GM18508 (cell line): ENCODE measurements around the gene NUDT1.
"Not testable (repeated sequence)": the region's sequence is repeated elsewhere in the genome, so short reads cannot be mapped to it uniquely, and the experiment has no call there.

Source experiments
- ATAC-seq: cut with Tn5 transposase; IDR thresholded peaks from one replicate; pipeline ENCODE4 v1.9.1; 2021; ENCODE audit warnings: moderate number of reproducible peaks; ENCODE audit not compliant: insufficient read depth, unreplicated experiment

Gene NUDT1

GRCh38 chr7:2261611-2262010 is 19.6 kb downstream of the NUDT1 start:
- ATAC-seq, result no peak

- no peak for ATAC-seq
Observed at GRCh38 chr7:2263176-2263575, 21.1 kb downstream of the NUDT1 start.

- ATAC-seq, result no peak
Observed at GRCh38 chr7:2264158-2264557, 22.1 kb downstream of the NUDT1 start.

- ATAC-seq, result no peak
Observed at GRCh38 chr7:2266911-2267310, 24.9 kb downstream of the NUDT1 start.

GRCh38 chr7:2269089-2269990 is 27.3 kb downstream of the NUDT1 start:
- not testable (repeated sequence) for ATAC-seq

GRCh38 chr7:2269991-2270460 is 28.0 kb downstream of the NUDT1 start:
- no peak for ATAC-seq

GRCh38 chr7:2270495-2270894 is 28.5 kb downstream of the NUDT1 start:
- ATAC-seq, result no peak

- no peak for ATAC-seq
Observed at GRCh38 chr7:2271273-2272026, 29.4 kb downstream of the NUDT1 start.

GRCh38 chr7:2272031-2272430 is 30.0 kb downstream of the NUDT1 start:
- ATAC-seq, result no peak

- ATAC-seq, result no peak
Observed at GRCh38 chr7:2273866-2274265, 31.8 kb downstream of the NUDT1 start.

- no peak for ATAC-seq
Observed at GRCh38 chr7:2274666-2275065, 32.6 kb downstream of the NUDT1 start.

- no peak for ATAC-seq
Observed at GRCh38 chr7:2275101-2275500, 33.1 kb downstream of the NUDT1 start.

GRCh38 chr7:2276107-2276506 is 34.1 kb downstream of the NUDT1 start:
- no peak for ATAC-seq

GRCh38 chr7:2278026-2278425 is 36.0 kb downstream of the NUDT1 start:
- no peak for ATAC-seq

- ATAC-seq, result no peak
Observed at GRCh38 chr7:2279896-2280295, 37.9 kb downstream of the NUDT1 start.

- no peak for ATAC-seq
Observed at GRCh38 chr7:2280424-2280823, 38.4 kb downstream of the NUDT1 start.

- ATAC-seq, result no peak
Observed at GRCh38 chr7:2281541-2281940, 39.5 kb downstream of the NUDT1 start.

GRCh38 chr7:2282185-2282751 is 40.2 kb downstream of the NUDT1 start:
- no peak for ATAC-seq

- no peak for ATAC-seq
Observed at GRCh38 chr7:2283074-2283473, 41.0 kb downstream of the NUDT1 start.

- no peak for ATAC-seq
Observed at GRCh38 chr7:2287745-2288144, 45.7 kb downstream of the NUDT1 start.

GRCh38 chr7:2288503-2288902 is 46.5 kb downstream of the NUDT1 start:
- no peak for ATAC-seq
